Measurements from ENCODE around the gene C1orf174.

- TF ChIP-seq, protein P1, sequence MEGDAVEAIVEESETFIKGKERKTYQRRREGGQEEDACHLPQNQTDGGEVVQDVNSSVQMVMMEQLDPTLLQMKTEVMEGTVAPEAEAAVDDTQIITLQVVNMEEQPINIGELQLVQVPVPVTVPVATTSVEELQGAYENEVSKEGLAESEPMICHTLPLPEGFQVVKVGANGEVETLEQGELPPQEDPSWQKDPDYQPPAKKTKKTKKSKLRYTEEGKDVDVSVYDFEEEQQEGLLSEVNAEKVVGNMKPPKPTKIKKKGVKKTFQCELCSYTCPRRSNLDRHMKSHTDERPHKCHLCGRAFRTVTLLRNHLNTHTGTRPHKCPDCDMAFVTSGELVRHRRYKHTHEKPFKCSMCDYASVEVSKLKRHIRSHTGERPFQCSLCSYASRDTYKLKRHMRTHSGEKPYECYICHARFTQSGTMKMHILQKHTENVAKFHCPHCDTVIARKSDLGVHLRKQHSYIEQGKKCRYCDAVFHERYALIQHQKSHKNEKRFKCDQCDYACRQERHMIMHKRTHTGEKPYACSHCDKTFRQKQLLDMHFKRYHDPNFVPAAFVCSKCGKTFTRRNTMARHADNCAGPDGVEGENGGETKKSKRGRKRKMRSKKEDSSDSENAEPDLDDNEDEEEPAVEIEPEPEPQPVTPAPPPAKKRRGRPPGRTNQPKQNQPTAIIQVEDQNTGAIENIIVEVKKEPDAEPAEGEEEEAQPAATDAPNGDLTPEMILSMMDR (IDR thresholded peaks at IDR 0.05; ENCODE audit: low read length), result no peak
- no peak for TF ChIP-seq EZH2 (IDR thresholded peaks at IDR 0.05; ENCODE audit: borderline replicate concordance, low read length)
Observed at GRCh38 chr1:3841491-3841890, 58.6 kb downstream of the C1orf174 start.

Measured in OCI-LY1 (cell line).